B cell (primary cell): ENCODE results near the gene RGS6.

Experiments
- CTCF ChIP-seq: fragments of 200-600 bp; IDR thresholded peaks from one replicate; pipeline ENCODE4 v1.8.0; 2022; ENCODE audit warnings: antibody characterized with exemption, mild to moderate bottlenecking
- EZH2 ChIP-seq: IDR thresholded peaks from 2 replicates; pipeline ENCODE4 v1.6.1; 2012; ENCODE audit warnings: borderline replicate concordance, low read depth, mild to moderate bottlenecking, moderate library complexity, low read length; ENCODE audit not compliant: insufficient read depth, poor library complexity, severe bottlenecking

GRCh38 chr14:72554401-72554800, 622.2 kb downstream of the RGS6 start:
- TF ChIP-seq CTCF, result no peak
- no peak for TF ChIP-seq EZH2
